Middle frontal gyrus (tissue), 1 donor: ENCODE measurements around the gene IGF1R.

Experiments
- DNase-seq: peaks from one replicate; pipeline ENCODE4 v3.0.0-alpha.2; 2015; ENCODE audit warnings: low spot score; ENCODE audit errors: extremely low spot score

IGF1R gene

GRCh38 chr15:98939311-98940080 is 291.2 kb downstream of the IGF1R start:
- DNase-seq = no peak

GRCh38 chr15:98941595-98942255 is 293.4 kb downstream of the IGF1R start:
- DNase-seq = no peak

GRCh38 chr15:98942431-98942830 is 294.1 kb downstream of the IGF1R start:
- no peak for DNase-seq

GRCh38 chr15:98943051-98943508 is 294.7 kb downstream of the IGF1R start:
- DNase-seq = no peak

- no peak for DNase-seq
Measured at GRCh38 chr15:98943601-98944151, 295.3 kb downstream of the IGF1R start.

- no peak for DNase-seq
Measured at GRCh38 chr15:98946301-98947255, 298.2 kb downstream of the IGF1R start.

- no peak for DNase-seq
Measured at GRCh38 chr15:98948456-98948855, 300.1 kb downstream of the IGF1R start.

- DNase-seq = no peak
Measured at GRCh38 chr15:98948941-98949340, 300.6 kb downstream of the IGF1R start.

GRCh38 chr15:98949624-98950023 is 301.3 kb downstream of the IGF1R start:
- no peak for DNase-seq

- DNase-seq = no peak
Measured at GRCh38 chr15:98950248-98950647, 301.9 kb downstream of the IGF1R start.

- DNase-seq = no peak
Measured at GRCh38 chr15:98951004-98951403, 302.7 kb downstream of the IGF1R start.

- DNase-seq = no peak
Measured at GRCh38 chr15:98951493-98952320, 303.4 kb downstream of the IGF1R start.

- DNase-seq = no peak
Measured at GRCh38 chr15:98952381-98952803, 304.1 kb downstream of the IGF1R start.

- no peak for DNase-seq
Measured at GRCh38 chr15:98953000-98953787, 304.9 kb downstream of the IGF1R start.

GRCh38 chr15:98953968-98954367 is 305.6 kb downstream of the IGF1R start:
- DNase-seq = no peak

GRCh38 chr15:98954411-98954810 is 306.1 kb downstream of the IGF1R start:
- DNase-seq = no peak

- no peak for DNase-seq
Measured at GRCh38 chr15:98955331-98955730, 307.0 kb downstream of the IGF1R start.

GRCh38 chr15:98955961-98956723 is 307.8 kb downstream of the IGF1R start:
- DNase-seq = no peak
